ENCODE measurements around the gene LTBP3. TPM values are rescaled to one million over a fixed set of nuclear protein-coding genes. Genes with fewer than 3 reads are reported as not detected.

Gene LTBP3
- total and polyA plus RNA-seq, 2 of the 13 experiments (the other 11 are each of a cell fraction or from before 2014, with no cell fraction given): 12.2 to 68.1 TPM

- TF ChIP-seq, protein P1, sequence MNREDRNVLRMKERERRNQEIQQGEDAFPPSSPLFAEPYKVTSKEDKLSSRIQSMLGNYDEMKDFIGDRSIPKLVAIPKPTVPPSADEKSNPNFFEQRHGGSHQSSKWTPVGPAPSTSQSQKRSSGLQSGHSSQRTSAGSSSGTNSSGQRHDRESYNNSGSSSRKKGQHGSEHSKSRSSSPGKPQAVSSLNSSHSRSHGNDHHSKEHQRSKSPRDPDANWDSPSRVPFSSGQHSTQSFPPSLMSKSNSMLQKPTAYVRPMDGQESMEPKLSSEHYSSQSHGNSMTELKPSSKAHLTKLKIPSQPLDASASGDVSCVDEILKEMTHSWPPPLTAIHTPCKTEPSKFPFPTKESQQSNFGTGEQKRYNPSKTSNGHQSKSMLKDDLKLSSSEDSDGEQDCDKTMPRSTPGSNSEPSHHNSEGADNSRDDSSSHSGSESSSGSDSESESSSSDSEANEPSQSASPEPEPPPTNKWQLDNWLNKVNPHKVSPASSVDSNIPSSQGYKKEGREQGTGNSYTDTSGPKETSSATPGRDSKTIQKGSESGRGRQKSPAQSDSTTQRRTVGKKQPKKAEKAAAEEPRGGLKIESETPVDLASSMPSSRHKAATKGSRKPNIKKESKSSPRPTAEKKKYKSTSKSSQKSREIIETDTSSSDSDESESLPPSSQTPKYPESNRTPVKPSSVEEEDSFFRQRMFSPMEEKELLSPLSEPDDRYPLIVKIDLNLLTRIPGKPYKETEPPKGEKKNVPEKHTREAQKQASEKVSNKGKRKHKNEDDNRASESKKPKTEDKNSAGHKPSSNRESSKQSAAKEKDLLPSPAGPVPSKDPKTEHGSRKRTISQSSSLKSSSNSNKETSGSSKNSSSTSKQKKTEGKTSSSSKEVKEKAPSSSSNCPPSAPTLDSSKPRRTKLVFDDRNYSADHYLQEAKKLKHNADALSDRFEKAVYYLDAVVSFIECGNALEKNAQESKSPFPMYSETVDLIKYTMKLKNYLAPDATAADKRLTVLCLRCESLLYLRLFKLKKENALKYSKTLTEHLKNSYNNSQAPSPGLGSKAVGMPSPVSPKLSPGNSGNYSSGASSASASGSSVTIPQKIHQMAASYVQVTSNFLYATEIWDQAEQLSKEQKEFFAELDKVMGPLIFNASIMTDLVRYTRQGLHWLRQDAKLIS (CRISPR knock-in tag; IDR thresholded peaks at IDR 0.05): no peak
- TF ChIP-seq KDM1A (CRISPR knock-in tag; IDR thresholded peaks at IDR 0.05) (no peak), ZNF225 (CRISPR knock-in tag; IDR thresholded peaks at IDR 0.05) (no peak), SP2 (CRISPR knock-in tag; IDR thresholded peaks at IDR 0.05) (peak; percentile 84), TEAD2 (CRISPR knock-in tag; IDR thresholded peaks at IDR 0.05) (no peak), GPBP1L1 (CRISPR knock-in tag; IDR thresholded peaks at IDR 0.05) (no peak), PRMT3 (CRISPR knock-in tag; IDR thresholded peaks at IDR 0.05; ENCODE audit: borderline replicate concordance, low read depth) (no peak), GLMP (CRISPR knock-in tag; IDR thresholded peaks at IDR 0.05; ENCODE audit: borderline replicate concordance) (no peak), ARID2 (CRISPR knock-in tag; IDR thresholded peaks at IDR 0.05; ENCODE audit: borderline replicate concordance) (no peak), ZNF530 (CRISPR knock-in tag; IDR thresholded peaks at IDR 0.05; ENCODE audit: low read depth) (no peak), ZNF20 (CRISPR knock-in tag; IDR thresholded peaks at IDR 0.05) (no peak)
- TF ChIP-seq, protein P2, sequence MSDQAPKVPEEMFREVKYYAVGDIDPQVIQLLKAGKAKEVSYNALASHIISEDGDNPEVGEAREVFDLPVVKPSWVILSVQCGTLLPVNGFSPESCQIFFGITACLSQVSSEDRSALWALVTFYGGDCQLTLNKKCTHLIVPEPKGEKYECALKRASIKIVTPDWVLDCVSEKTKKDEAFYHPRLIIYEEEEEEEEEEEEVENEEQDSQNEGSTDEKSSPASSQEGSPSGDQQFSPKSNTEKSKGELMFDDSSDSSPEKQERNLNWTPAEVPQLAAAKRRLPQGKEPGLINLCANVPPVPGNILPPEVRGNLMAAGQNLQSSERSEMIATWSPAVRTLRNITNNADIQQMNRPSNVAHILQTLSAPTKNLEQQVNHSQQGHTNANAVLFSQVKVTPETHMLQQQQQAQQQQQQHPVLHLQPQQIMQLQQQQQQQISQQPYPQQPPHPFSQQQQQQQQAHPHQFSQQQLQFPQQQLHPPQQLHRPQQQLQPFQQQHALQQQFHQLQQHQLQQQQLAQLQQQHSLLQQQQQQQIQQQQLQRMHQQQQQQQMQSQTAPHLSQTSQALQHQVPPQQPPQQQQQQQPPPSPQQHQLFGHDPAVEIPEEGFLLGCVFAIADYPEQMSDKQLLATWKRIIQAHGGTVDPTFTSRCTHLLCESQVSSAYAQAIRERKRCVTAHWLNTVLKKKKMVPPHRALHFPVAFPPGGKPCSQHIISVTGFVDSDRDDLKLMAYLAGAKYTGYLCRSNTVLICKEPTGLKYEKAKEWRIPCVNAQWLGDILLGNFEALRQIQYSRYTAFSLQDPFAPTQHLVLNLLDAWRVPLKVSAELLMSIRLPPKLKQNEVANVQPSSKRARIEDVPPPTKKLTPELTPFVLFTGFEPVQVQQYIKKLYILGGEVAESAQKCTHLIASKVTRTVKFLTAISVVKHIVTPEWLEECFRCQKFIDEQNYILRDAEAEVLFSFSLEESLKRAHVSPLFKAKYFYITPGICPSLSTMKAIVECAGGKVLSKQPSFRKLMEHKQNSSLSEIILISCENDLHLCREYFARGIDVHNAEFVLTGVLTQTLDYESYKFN (CRISPR knock-in tag; conservative IDR thresholded peaks at IDR 0.05): peak; percentile 72
These were observed 12.1 kb upstream of the LTBP3 start, which contains the start of gene ZNRD2 (continued) for GRCh38 chr11:65569973-65570918.
